IMR-90 (cell line): Measurements from ENCODE around the gene SORCS1. TPM values are rescaled to one million over a fixed set of nuclear protein-coding genes. Genes with fewer than 3 reads are reported as not detected.

Experiments used
- ATAC-seq: fragments of 200-7000 bp; cut with Tn5 transposase; 2 replicates; pipeline ENCODE4 v1.9.1; 2020; ENCODE audit warnings: low read depth, mild to moderate bottlenecking, moderate library complexity
- BruUV-seq: library from RNA; stranded (reverse); fragments of 400-500 nt; replicated peaks from 2 replicates; lab custom pipeline; 2021; lab: Mats Ljungman, UMichigan
- CTCF ChIA-PET: fragments of 300-600 bp; formaldehyde crosslinking; extraction: SDS; loops from one replicate; lab custom pipeline; 2021; ENCODE audit warnings: antibody characterized with exemption; lab: Yijun Ruan, JAX
- POLR2A ChIA-PET: fragments of 300-600 bp; sonication (Branson Sonifier 250); formaldehyde crosslinking; loops from one replicate; lab custom pipeline; 2022; ENCODE audit warnings: antibody characterized with exemption; ENCODE audit not compliant: unreplicated experiment; lab: Charles Lee
- DNase-seq: peaks from one replicate; pipeline ENCODE4 v3.0.0; 2013
- H2AFZ ChIP-seq: replicated peaks from 2 replicates; pipeline ENCODE3; 2013; ENCODE audit warnings: low read length, mild to moderate bottlenecking; ENCODE audit not compliant: poor library complexity
- H2AK5ac ChIP-seq: 2 replicates; pipeline ENCODE4 v1.6.1; 2013; ENCODE audit warnings: low read depth, low read length, inconsistent platforms
- H2AK9ac ChIP-seq: replicated peaks from 2 replicates; pipeline ENCODE3; 2013; ENCODE audit warnings: mild to moderate bottlenecking, low read depth, low read length, moderate library complexity; ENCODE audit not compliant: poor library complexity
- H2BK120ac ChIP-seq: 2 replicates; pipeline ENCODE4 v1.6.1; 2013; ENCODE audit warnings: low read depth, low read length, inconsistent platforms
- H2BK15ac ChIP-seq: 3 replicates; pipeline ENCODE4 v1.6.1; 2013; ENCODE audit warnings: low read depth, low read length, inconsistent platforms
- H2BK20ac ChIP-seq: 2 replicates; pipeline ENCODE4 v1.6.1; 2013; ENCODE audit warnings: low read depth, mild to moderate bottlenecking, inconsistent platforms, low read length, moderate library complexity
- H2BK5ac ChIP-seq: 2 replicates; pipeline ENCODE4 v1.6.1; 2013; ENCODE audit warnings: mild to moderate bottlenecking, low read depth, low read length, inconsistent platforms; ENCODE audit not compliant: poor library complexity, severe bottlenecking
- H3K14ac ChIP-seq: replicated peaks from 2 replicates; pipeline ENCODE4 v1.6.1; 2013; ENCODE audit warnings: low read depth, low read length, inconsistent platforms
- H3K18ac ChIP-seq: 2 replicates; pipeline ENCODE4 v1.6.1; 2013; ENCODE audit warnings: low read depth, low read length, control low read depth
- H3K23ac ChIP-seq: 2 replicates; pipeline ENCODE4 v1.6.1; 2013; ENCODE audit warnings: low read depth, low read length, inconsistent platforms
- H3K27ac ChIP-seq: 2 replicates; pipeline ENCODE4 v1.5.1; 2013; ENCODE audit warnings: mild to moderate bottlenecking, control low read depth, low read length; ENCODE audit not compliant: insufficient read depth
- H3K27me3 ChIP-seq: 2 replicates; pipeline ENCODE4 v1.6.1; 2013; ENCODE audit warnings: low read length; ENCODE audit not compliant: control insufficient read depth, insufficient read depth
- H3K36me3 ChIP-seq: 2 replicates; pipeline ENCODE4 v1.6.1; 2013; ENCODE audit warnings: low read length, mixed read lengths; ENCODE audit not compliant: control insufficient read depth, insufficient read depth
- H3K4ac ChIP-seq: 2 replicates; pipeline ENCODE4 v1.6.1; 2013; ENCODE audit warnings: low read depth, low read length, inconsistent platforms
- H3K4me1 ChIP-seq: 2 replicates; pipeline ENCODE4 v1.6.1; 2013; ENCODE audit warnings: low read length, mixed read lengths; ENCODE audit not compliant: control insufficient read depth, insufficient read depth
- H3K4me2 ChIP-seq: 2 replicates; pipeline ENCODE4 v1.6.1; 2013; ENCODE audit warnings: low read depth, mild to moderate bottlenecking, control low read depth, low read length, moderate library complexity
- H3K4me3 ChIP-seq: 2 replicates; pipeline ENCODE4 v1.5.1; 2013; ENCODE audit warnings: low read depth, mild to moderate bottlenecking, control low read depth, low read length, moderate library complexity; ENCODE audit not compliant: insufficient read depth
- H3K56ac ChIP-seq: 2 replicates; pipeline ENCODE4 v1.6.1; 2013; ENCODE audit warnings: low read length, inconsistent platforms; ENCODE audit not compliant: insufficient read depth; ENCODE audit errors: extremely low read depth
- H3K79me1 ChIP-seq, 2 experiments: 2 replicates each; pipeline ENCODE4 v1.6.1; 2013; ENCODE audit warnings: low read length in 2 of 2, inconsistent platforms in 1 of 2, low read depth in 1 of 2
- H3K9ac ChIP-seq: 2 replicates; pipeline ENCODE4 v1.6.1; 2013; ENCODE audit warnings: low read depth, low read length, control low read depth
- H3K9me1 ChIP-seq: 2 replicates; pipeline ENCODE4 v1.6.1; 2013; ENCODE audit warnings: low read length, inconsistent platforms; ENCODE audit not compliant: insufficient read depth
- H3K9me3 ChIP-seq: 2 replicates; pipeline ENCODE4 v1.6.1; 2013; ENCODE audit warnings: low read length; ENCODE audit not compliant: control insufficient read depth, insufficient read depth
- H4K20me1 ChIP-seq: 2 replicates; pipeline ENCODE4 v1.6.1; 2013; ENCODE audit warnings: low read length, inconsistent platforms; ENCODE audit not compliant: insufficient read depth
- H4K5ac ChIP-seq: 2 replicates; pipeline ENCODE4 v1.6.1; 2013; ENCODE audit warnings: mild to moderate bottlenecking, low read depth, low read length, control low read depth
- H4K8ac ChIP-seq, 2 experiments: 2 replicates each; pipeline ENCODE4 v1.6.1; 2013; ENCODE audit warnings: low read depth in 2 of 2, low read length in 2 of 2, control low read depth in 1 of 2, inconsistent platforms in 1 of 2
- H4K91ac ChIP-seq: 2 replicates; pipeline ENCODE4 v1.6.1; 2013; ENCODE audit warnings: low read depth, low read length, inconsistent platforms; ENCODE audit not compliant: insufficient read depth
- ELK1 ChIP-seq: fragments of 150-350 bp; IDR thresholded peaks from 2 replicates; pipeline ENCODE4 v1.6.1; 2016; ENCODE audit warnings: low read depth, mild to moderate bottlenecking, low read length, moderate library complexity, borderline replicate concordance
- FOS ChIP-seq: fragments of 150-350 bp; IDR thresholded peaks from 2 replicates; pipeline ENCODE4 v1.6.1; 2016; ENCODE audit warnings: low read depth, low read length
- MAFK ChIP-seq: IDR thresholded peaks from 2 replicates; pipeline ENCODE4 v1.6.1; 2012; ENCODE audit warnings: low read depth, low read length, improper control_type of control experiment
- MAZ ChIP-seq: IDR thresholded peaks from 2 replicates; pipeline ENCODE4 v1.6.1; 2012; ENCODE audit warnings: low read depth, mild to moderate bottlenecking, low read length, improper control_type of control experiment, moderate library complexity, borderline replicate concordance
- POLR2A ChIP-seq: IDR thresholded peaks from 2 replicates; pipeline ENCODE4 v1.6.1; 2012; ENCODE audit warnings: mild to moderate bottlenecking, low read depth, low read length
- SMC3 ChIP-seq: fragments of 150-350 bp; IDR thresholded peaks from 2 replicates; pipeline ENCODE4 v1.6.1; 2016; ENCODE audit warnings: low read depth, mild to moderate bottlenecking, antibody characterized with exemption, low read length, moderate library complexity
- WGBS, 2 experiments: methylation state at CpG; one replicate each; pipeline versions ENCODE4 v1.1.5 to v1.1.7; 2013; ENCODE audit warnings: missing lambda C conversion rate in 2 of 2; ENCODE audit not compliant: insufficient read length in 1 of 2; ENCODE audit errors: extremely low coverage in 2 of 2; 5-methylcytosine and 5-hydroxymethylcytosine counted together
- dilution Hi-C: fragments of 300-500 bp; cut with HindIII; formaldehyde crosslinking; loops from one replicate; pipeline ENCODE4 v1.14.3; 2018; ENCODE audit warnings: low sequenced_read_pairs; ENCODE audit not compliant: unreplicated experiment
- in situ Hi-C: fragments of 300-500 bp; cut with MboI; formaldehyde crosslinking; loops from 3 replicates; pipeline ENCODE4 v1.14.3; 2019; ENCODE audit warnings: low sequenced_read_pairs, inconsistent platforms, mixed read lengths
- intact Hi-C: fragments of 100-400 bp; cut with micrococcal nuclease; formaldehyde crosslinking; loops from 2 replicates; pipeline ENCODE4 v1.10.0; 2022
- polyA plus RNA-seq, 3 experiments: library from polyadenylated mRNA; depleted of rRNA; stranded (reverse); fragments of >200 nt; gene quantifications; 2 replicates each; pipeline ENCODE4 v1.2.3, GENCODE V29; 2012; ENCODE audit warnings: low replicate concordance in 1 of 3
- total RNA-seq: library from RNA; depleted of rRNA; stranded (reverse); fragments of >200 nt; gene quantifications from 2 replicates; pipeline ENCODE4 v1.2.3, GENCODE V29; 2012

The SORCS1 gene
- total and polyA plus RNA-seq, 2 of the 4 experiments (the other 2 are of a cell fraction) = under 0.01 TPM; not detected in 1

- no peaks in the 10 kb centered on the region for H3K27me3 ChIP-seq
- WGBS, 2 experiments = no CpG with 5 or more reads among the region's 4 CpGs
- POLR2A ChIA-PET = no interaction called here
- H2AK5ac ChIP-seq = no peak overlapping the region
- H3K14ac ChIP-seq = no peak overlapping the region
- H3K9me3 ChIP-seq = 0 out of 2 replicates have a peak, but pooled peaks cover 3% of the 10 kb centered on the region
- H2BK120ac ChIP-seq = no peak overlapping the region
- no peak overlapping the region for H3K4me2 ChIP-seq
- TF ChIP-seq SMC3 = no peak
- no peak for TF ChIP-seq ELK1
- no peak for TF ChIP-seq MAZ
- TF ChIP-seq MAFK = no peak
- TF ChIP-seq FOS = no peak
- no peak for TF ChIP-seq POLR2A
- no peaks in the 10 kb centered on the region for H4K20me1 ChIP-seq
- no peak overlapping the region for H3K4ac ChIP-seq
- H2BK20ac ChIP-seq = no peak overlapping the region
- H2AK9ac ChIP-seq = no peak overlapping the region
- no peak overlapping the region for H3K56ac ChIP-seq
- no peak overlapping the region for H2BK5ac ChIP-seq
- CTCF ChIA-PET = no interaction called here
- no peak overlapping the region for H2BK15ac ChIP-seq
- no peaks in the 10 kb centered on the region for H3K36me3 ChIP-seq
- no TSS peak for BruUV-seq
- H3K4me3 ChIP-seq = no peak overlapping the region
- no peaks in the 10 kb centered on the region for H3K4me1 ChIP-seq
- no peak overlapping the region for H4K91ac ChIP-seq
- no peaks in the 10 kb centered on the region for H3K79me1 ChIP-seq
- ATAC-seq (no peak), DNase-seq (no peak)
- dilution Hi-C loops (no loop called here), in situ Hi-C loops (no loop called here), intact Hi-C loops (no loop called here)
- no peak overlapping the region for H3K18ac ChIP-seq
- no peaks in the 10 kb centered on the region for H3K9me1 ChIP-seq
- H4K8ac ChIP-seq = no peak overlapping the region
- no peak overlapping the region for H3K9ac ChIP-seq
- no peak overlapping the region for H3K23ac ChIP-seq
- H3K27ac ChIP-seq = no peak overlapping the region
- no peak overlapping the region for H4K5ac ChIP-seq
- no peak overlapping the region for H2AFZ ChIP-seq
These were observed 105.3 kb downstream of the SORCS1 start for GRCh38 chr10:107059068-107059804.
